GM23338 (cell line): ENCODE data around the gene CLSTN2.

Source experiments
- CTCF ChIP-seq, 2 experiments: fragments of 200-600 bp in 1 of 2; sonication (generic) in 1 of 2; conservative IDR thresholded peaks; 2 replicates each; pipeline versions ENCODE4 v1.5.1 to v1.6.1; 2016 to 2017; ENCODE audit warnings: antibody characterized with exemption in 2 of 2, low read depth in 2 of 2, mild to moderate bottlenecking in 2 of 2, moderate library complexity in 1 of 2
- EZH2 ChIP-seq: fragments of 200-600 bp; sonication (generic); IDR thresholded peaks from one replicate; pipeline ENCODE4 v1.8.0; 2017; ENCODE audit warnings: antibody characterized with exemption, mild to moderate bottlenecking, low read depth; ENCODE audit not compliant: unreplicated experiment
- EZH2phosphoT487 ChIP-seq: fragments of 200-600 bp; sonication (generic); IDR thresholded peaks from one replicate; pipeline ENCODE4 v1.8.1; 2018; ENCODE audit warnings: antibody characterized with exemption; ENCODE audit not compliant: unreplicated experiment
- POLR2AphosphoS5 ChIP-seq: IDR thresholded peaks from 2 replicates; pipeline ENCODE4 v1.6.1; 2016; ENCODE audit warnings: antibody characterized with exemption, low read depth
- REST ChIP-seq: IDR thresholded peaks from one replicate; pipeline ENCODE4 v1.6.1; 2018; ENCODE audit warnings: antibody characterized with exemption; ENCODE audit not compliant: unreplicated experiment
- ZNF114 ChIP-seq: fragments of 250-450 bp; sonication (Bioruptor Pico); IDR thresholded peaks from 2 replicates; pipeline ENCODE4 v1.5.0; 2020; ENCODE audit warnings: mild to moderate bottlenecking, moderate library complexity
- TF ChIP-seq, protein P1 (sequence below): IDR thresholded peaks from 2 replicates; pipeline ENCODE4 v1.6.1; 2016; ENCODE audit warnings: antibody characterized with exemption

DNA sequence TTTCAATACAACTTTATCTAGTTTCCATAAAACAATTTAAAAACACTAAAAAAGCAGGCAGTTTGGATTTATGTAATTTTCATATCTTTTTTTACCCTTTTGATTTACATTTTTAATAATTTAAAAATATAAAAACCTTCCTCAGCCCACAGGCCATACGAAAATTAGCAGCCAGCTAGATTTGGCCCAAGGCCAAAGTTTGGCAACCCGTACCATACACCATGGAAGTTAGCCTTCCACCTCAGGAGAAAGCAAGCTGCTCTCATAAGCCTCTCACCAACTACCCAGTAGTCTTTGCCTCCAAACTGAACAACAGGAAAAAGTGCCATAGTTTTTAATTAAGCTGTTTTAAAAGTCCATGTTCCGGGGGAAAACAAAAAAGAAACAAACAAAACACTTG, 635.6 kb downstream of the CLSTN2 start:
- no peak for TF ChIP-seq CTCF (conservative IDR thresholded peaks at IDR 0.05; ENCODE audit: low read depth in 2 of 2)
- no peak for TF ChIP-seq POLR2AphosphoS5
- no peak for TF ChIP-seq EZH2
- no peak for TF ChIP-seq EZH2phosphoT487
- TF ChIP-seq, protein P1, sequence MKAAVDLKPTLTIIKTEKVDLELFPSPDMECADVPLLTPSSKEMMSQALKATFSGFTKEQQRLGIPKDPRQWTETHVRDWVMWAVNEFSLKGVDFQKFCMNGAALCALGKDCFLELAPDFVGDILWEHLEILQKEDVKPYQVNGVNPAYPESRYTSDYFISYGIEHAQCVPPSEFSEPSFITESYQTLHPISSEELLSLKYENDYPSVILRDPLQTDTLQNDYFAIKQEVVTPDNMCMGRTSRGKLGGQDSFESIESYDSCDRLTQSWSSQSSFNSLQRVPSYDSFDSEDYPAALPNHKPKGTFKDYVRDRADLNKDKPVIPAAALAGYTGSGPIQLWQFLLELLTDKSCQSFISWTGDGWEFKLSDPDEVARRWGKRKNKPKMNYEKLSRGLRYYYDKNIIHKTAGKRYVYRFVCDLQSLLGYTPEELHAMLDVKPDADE, result no peak
- TF ChIP-seq REST, result no peak
- TF ChIP-seq ZNF114, result no peak
